C4-2B (cell line): Measurements from ENCODE around the gene CYTL1.

ENCODE experiments used
- H3K27ac ChIP-seq: fragments of 450-650 bp; 2 replicates; pipeline ENCODE4 v1.5.1; 2017
- ZFX ChIP-seq: fragments of 450-650 bp; IDR thresholded peaks from 2 replicates; pipeline ENCODE4 v1.6.1; 2017
- TF ChIP-seq, protein P1 (sequence below): fragments of 450-650 bp; conservative IDR thresholded peaks from 2 replicates; pipeline ENCODE4 v1.5.1; 2017; ENCODE audit warnings: mild to moderate bottlenecking

Gene CYTL1

DNA sequence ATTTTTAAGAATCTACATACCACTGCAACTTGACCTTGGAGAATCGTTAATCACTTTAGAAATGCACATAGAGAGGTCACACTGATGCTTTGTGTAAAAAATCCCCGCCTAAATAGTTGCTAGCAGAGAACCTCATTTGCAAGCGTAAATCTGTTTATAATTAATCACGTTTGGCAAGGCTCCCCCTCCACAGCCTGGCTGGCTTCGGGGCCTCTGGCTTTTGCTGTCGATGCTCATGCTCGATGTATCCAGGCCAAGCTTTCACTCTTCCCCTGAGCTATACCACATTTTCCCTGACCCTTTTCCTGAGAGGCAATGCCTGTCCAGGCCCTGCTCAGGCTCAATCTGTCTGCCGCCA is 23.4 kb downstream of the CYTL1 start:
- TF ChIP-seq, protein P1, sequence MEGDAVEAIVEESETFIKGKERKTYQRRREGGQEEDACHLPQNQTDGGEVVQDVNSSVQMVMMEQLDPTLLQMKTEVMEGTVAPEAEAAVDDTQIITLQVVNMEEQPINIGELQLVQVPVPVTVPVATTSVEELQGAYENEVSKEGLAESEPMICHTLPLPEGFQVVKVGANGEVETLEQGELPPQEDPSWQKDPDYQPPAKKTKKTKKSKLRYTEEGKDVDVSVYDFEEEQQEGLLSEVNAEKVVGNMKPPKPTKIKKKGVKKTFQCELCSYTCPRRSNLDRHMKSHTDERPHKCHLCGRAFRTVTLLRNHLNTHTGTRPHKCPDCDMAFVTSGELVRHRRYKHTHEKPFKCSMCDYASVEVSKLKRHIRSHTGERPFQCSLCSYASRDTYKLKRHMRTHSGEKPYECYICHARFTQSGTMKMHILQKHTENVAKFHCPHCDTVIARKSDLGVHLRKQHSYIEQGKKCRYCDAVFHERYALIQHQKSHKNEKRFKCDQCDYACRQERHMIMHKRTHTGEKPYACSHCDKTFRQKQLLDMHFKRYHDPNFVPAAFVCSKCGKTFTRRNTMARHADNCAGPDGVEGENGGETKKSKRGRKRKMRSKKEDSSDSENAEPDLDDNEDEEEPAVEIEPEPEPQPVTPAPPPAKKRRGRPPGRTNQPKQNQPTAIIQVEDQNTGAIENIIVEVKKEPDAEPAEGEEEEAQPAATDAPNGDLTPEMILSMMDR: no peak
- no peak for TF ChIP-seq ZFX
- no peak overlapping the region for H3K27ac ChIP-seq

DNA sequence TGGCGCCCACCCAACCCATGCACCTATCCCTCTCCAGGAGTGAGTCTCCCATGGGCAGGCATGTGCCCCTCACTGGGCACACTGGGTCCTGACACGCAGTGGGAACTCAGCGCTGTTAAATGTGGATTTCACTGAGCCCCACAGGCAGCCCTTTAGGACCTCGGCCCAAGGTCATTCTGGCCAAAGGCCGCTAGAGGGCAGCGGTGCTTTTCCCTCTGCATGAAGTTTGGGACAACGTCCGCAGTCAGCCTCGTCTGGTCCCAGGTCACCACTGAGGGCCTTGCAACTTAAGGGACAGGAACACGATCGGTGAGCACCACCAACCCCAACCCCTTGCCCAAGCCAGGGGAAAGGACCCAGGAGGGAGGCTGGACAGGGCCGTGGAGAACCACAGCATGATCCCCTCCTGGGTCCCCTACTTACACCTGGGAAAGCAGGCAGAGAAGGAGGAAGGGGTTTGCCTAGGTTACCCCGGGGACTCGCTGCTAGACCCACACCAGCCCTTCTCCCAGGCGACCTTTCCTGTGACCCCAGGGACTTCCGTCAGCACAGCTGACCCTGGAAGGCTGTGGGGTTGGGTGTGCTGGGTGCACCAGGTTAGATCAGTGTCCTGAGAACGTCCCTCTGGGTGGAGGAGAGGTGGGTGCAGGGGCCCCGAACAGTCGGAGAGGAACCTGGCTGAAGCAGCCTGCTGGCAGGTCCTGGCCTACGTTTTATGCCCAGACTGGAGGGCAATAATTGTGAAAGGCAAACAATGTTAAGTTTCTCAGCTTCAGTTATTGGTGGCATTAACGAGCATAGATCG is 24.0 kb downstream of the CYTL1 start:
- TF ChIP-seq ZFX: no peak
- TF ChIP-seq, protein P1: peak; percentile 92
- H3K27ac ChIP-seq: no peak overlapping the region

DNA sequence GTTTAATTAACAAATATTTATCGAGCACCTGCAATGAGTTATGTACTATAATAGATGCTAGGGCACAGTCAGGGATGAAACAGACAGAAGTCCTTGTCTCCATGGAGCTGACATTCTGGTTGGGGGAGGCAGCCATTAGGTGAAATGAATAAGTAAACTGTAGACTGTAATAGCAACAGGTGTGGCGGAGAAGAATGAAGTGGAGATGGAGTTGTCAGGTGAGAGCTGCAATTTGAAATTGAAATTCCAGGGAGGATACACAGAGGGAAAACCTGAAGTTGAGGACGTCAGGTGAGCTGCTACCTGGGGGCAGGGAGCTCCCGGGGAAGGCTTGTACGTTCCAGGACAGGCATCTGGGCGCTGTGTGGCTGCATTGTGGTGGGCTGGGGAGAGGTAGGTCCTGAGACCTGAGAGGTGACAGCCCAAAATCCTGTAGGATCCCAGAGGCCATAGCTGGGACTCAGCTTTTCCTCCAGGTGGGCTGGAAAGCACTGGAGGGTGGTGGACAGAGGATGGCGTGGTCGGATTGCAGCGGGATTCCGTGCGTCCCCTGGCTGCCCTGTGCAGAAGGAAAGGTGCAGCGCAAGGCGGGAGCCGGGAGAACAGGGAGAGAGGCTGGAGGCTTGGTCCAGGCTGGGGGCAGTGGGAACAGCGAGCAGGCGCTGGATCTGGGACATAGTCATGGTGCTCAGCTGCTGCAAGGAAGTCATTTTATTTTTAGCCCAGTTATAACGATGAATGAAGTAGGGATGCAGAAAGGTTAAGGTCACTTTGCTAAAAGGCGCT is 24.8 kb downstream of the CYTL1 start:
- no peak for TF ChIP-seq ZFX
- TF ChIP-seq, protein P1: no peak
- no peak overlapping the region for H3K27ac ChIP-seq

DNA sequence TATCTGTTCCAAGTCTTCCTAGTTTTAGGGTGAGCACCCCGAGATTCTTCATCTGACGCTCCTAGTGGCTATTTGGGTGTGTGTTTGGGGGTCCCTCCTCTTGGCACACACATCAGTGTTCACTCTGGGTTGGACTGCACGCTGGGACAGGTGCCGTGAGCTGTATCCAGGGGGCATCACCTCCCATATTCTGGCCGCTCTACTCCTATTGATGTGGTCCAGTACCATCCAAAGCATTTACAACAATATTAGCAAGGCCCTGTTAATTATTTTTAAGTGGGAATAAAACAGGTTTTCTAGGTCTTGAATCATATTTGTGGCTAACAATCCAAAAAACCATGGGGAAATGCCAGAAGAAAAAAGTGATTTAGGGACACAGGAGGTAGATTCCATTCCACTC is 26.4 kb downstream of the CYTL1 start:
- TF ChIP-seq, protein P1: no peak
- TF ChIP-seq ZFX: no peak

DNA sequence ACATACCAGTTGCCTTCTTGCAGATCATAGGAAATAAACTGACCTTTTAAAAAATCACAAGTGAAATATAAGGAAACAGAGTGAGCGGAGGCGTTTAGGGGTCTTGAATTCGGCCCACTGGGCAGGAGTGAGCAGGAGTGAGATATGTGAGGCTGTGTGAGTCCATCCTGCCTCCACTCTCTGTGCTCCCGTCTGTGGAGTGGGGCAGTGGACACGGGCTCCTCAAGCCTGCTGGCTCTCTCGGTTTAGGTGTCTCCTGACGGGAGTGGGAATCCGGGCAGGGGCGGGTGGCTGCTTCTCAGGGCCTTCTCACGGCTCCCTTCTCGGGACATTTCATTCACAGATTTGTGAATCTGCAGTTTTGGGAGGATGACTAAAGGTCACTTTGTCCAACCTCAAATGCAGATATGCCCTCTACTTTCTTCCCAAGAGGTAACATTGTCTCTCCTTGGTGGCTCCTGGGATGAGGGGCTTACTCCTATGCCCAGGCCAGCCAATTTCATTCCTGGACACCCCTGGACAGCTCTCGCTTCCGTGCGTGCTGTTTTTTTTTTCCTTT is 27.6 kb downstream of the CYTL1 start:
- no peak for TF ChIP-seq ZFX
- TF ChIP-seq, protein P1: no peak
- no peak overlapping the region for H3K27ac ChIP-seq

More for the DNA sequence above, 26.4 kb downstream of the CYTL1 start:
- H3K27ac ChIP-seq: no peak overlapping the region

DNA sequence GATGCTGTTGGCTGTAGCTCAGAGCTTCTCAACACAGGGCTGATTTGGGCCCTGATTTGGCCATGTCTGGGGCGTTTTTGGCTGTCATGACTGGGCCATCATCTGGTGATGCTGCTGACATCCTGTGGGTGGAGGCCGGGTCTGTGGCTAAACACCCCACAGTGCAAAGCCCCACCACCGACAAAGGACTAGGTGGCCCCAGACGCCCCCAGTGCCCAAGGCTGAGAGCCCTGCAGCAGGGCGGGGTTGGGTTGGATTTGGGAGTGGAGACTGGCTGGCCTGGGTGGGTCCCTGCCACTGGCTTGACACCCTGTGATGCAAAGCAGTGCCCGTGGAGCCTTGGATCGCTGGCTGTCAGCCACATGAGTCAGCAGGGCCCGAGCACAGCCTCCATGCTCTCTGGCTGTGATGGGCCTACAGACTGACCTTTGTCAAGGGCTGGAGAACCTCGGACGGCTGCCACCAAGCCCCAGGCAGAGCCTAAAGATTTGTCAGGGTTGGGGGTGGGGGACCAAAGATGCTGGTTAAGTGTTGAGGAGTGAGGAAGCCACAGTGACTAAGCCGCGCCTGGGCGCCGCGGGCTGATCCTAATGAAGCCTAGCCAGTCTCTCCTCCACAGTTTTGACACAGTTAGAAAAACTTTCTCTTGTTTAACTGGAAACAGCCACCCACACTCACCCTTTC is 28.3 kb downstream of the CYTL1 start:
- no peak overlapping the region for H3K27ac ChIP-seq
- TF ChIP-seq, protein P1: no peak
- no peak for TF ChIP-seq ZFX
